HG03378 (cell line): ENCODE data around the gene PLBD1.

ENCODE experiments used
- ATAC-seq: cut with Tn5 transposase; IDR thresholded peaks from one replicate; pipeline ENCODE4 v1.9.1; 2021; ENCODE audit warnings: mild to moderate bottlenecking, moderate library complexity; ENCODE audit not compliant: unreplicated experiment

Gene PLBD1

DNA sequence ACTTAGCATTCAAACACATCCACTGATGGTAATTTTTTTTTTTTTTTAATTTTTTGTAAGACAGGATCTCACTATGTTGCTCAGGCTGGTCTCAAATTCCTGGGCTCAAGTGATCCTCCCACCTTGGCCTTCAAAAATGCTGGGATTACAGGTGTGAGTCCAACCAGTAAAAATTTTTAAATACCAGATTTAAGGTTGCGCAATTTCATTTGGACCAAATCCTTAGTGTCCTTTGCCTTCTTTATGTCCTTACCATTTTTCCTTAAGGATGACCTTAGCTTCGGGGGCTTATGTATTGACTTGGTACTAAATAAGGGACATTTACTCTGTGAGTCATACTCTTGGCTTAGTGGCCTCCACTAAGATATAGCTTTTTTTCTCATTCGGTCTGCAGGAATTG lies 4.1 kb upstream of the PLBD1 start:
- ATAC-seq = no peak

- ATAC-seq = no peak
Measured at GRCh38 chr12:14570231-14570630, 2.5 kb upstream of the PLBD1 start.

- no peak for ATAC-seq
Measured at GRCh38 chr12:14564336-14564959, 3.2 kb downstream of the PLBD1 start.

GRCh38 chr12:14563046-14563445 lies 4.6 kb downstream of the PLBD1 start:
- ATAC-seq = no peak

DNA sequence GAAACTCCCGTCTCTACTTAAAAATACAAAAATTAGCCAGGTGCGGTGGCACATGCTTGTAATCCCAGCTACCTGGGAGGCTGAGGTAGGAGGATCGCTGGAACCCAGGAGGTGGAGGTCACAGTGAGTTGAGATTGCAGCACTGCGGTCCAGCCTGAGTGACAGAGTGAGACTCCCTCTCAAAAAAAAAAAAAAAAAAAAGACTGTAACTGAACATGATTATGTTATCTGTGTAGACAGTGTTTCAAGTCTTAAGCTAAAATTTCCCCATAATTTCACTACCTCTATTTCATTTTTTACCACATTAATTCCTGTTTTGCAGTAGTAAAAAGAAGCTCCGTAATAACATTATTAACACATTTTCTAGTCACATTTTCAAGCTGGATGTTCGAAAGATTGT lies 5.4 kb downstream of the PLBD1 start:
- no peak for ATAC-seq

DNA sequence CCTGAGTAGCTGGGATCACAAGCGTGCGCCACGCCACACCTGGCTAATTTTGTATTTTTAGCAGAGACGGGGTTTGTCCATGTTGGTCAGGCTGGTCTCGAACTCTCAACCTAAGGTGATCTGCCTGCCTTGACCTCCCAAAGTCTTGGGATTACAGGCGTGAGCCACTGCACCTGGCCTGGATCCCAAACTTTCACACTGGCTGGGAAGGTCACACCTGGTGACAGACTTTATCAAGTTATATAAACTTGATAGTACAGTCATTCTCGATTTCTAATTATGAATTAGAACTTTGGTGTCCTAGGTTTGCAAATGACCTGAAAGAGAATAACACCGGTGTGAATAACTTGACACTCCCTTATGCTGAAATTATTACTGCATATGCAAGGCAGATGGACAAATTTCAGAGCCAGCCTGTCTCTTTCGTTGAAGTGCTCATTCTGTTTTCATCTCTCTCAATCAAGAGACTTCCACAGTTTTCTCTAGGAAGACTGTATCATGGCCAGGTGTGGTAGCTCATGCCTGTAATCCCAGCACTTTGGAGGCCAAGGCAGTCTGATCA lies 5.9 kb downstream of the PLBD1 start:
- ATAC-seq = no peak

DNA sequence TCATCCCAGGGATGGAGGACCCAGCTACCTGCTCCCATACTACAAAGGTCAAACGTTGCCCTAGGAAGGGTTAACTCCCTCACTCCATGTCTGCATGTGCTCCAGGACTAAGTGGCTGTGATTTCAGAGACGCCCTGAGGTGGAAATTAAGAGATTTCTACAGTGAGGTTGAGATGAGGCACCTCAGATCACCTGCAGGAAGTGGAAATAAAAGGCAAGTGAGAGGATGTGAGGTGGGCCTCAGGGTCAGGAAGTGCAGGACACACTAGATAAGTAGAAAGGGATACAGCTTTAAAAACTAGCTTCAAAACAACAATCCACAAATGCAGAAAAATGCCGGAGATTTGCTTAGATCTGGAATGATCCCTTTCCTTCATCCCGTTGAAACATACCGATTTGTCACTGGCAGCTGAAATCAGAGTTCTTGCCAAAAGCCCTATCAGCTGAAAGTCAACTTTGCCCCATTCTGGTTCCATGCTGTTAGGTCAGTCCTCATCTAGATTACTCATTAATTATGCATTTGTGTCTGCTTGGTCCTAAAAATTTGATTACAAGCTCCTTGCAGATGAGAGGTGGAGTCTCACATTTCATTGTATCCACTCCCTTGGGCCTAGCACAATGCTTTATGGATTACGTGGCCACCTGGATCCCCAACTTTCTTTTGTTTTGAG lies 6.6 kb downstream of the PLBD1 start:
- ATAC-seq = no peak

DNA sequence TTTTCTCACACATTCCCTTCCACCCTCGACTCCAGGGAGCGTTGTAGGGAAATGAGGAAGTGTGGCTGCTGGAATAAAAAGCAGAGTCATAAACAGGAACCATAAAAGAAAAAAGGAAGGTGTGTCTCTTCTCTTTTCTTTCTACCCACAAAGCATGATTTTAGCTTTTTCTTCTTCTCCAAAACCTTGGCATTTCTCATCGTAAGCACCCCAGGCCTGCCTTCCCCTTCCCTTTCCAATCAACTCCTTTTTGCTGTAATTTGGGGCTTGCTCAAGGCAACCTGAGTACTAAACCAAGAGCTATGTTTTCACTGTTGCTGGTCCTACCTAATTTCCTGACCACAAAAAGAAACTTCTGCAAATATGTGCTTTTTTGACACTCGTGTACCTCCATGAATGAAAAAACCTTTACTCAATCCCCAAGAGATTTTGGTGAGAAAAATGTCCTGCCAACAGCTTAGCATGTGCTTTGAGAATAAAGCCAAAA lies 9.2 kb downstream of the PLBD1 start:
- ATAC-seq = peak; percentile 47

DNA sequence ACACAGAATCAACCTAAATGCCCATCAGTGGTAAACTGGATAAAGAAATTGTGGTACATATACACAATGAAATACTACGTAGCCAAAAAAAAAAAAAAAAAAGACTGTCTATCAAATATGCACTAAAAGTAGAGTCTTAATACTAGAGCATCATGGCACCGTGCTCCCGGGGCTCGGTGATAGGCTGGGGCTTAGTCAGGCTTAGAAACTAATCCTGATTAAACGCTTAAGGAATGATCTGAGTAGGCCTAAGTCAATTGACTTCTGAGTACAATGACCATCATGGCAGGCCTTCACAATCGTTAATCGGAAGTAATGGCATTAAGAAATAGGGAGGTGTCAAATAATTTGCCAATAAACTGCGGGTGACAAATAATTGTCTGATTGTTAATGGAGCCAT lies 9.7 kb downstream of the PLBD1 start:
- ATAC-seq = no peak

DNA sequence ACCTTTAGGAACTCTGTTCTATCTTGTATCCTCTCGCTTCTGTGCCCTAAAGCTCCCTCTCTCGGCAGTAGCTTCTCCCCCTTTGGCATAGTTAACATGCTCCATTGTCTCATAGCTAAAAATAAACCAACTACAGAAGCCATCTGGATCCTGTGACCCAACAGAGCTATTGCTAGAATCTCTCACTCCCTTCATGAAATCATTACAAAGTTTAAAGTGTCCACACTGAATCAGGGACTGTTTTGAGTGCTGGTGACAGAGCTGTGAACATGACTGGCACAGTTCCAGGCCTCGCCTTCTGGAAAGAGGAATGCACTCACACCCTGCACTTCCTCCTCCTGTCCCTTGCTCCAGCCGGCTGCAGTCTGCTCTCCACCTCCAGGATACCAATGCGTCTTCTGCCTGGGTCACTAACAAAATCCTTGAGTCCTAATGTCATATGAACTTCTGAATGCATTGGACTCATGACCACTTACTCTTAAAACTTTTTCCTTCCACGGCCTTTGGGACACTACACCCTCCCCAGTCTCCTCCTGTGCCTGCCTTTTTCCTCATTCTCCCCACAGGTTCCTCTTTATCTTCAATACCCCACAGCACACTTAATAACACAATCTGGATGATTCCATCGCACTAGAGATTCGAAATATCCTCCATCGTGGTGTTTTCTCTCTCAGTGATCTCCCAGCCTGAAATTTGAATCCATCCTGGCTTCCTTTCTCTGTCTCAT lies 13.2 kb downstream of the PLBD1 start:
- no peak for ATAC-seq

DNA sequence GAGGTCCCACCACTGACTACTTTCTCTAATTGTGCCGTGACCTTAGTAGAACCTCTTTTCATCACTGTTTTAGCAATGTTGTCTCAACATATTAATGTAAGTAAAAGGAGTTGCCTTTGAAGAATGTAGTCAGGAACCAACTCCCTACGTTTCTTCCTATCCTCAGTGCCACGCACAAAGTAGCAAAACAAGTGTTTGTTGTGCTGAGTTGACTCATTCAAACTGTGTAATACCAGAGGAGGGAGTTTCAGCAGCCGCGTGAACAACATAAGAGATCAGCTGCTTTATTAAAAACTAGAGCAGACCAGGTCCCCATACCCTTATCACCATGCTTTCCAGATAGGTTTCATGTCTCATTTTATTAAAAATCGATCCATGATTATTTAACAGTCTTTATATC lies 19.1 kb downstream of the PLBD1 start:
- no peak for ATAC-seq

GRCh38 chr12:14547571-14547970 lies 20.1 kb downstream of the PLBD1 start:
- no peak for ATAC-seq

- ATAC-seq = no peak
Measured at GRCh38 chr12:14545144-14546124, 22.2 kb downstream of the PLBD1 start.

DNA sequence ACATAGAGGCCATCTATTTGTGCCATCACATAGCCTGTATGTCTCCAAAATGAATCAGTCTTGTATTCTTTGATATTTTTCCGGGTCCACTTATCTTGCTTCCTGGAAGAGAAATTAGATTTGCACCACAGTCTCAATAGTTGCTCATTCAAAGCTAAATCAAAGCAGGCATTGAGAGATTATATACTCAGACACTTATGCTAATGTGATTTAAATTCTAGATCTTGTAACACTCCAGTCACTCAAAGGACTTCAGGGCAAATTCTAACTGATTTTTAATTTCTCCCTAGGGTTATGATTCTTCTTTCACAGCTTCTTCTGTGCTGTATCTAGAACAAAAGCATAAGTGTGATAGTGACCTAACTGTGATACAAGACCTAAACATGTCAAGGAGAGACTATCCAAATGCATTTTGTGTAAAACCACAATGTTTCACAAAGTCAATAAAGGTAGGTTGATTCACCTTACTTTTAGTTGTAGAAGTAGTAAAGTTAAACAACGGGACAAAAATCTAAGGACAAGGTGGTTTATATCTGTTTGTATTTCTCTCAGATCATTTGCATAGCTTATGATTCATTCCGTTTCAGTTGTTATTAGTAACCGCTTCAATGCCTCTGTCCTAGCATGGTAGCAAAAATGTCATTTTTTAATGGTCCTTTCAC lies 26.8 kb downstream of the PLBD1 start:
- ATAC-seq = peak; percentile 80

DNA sequence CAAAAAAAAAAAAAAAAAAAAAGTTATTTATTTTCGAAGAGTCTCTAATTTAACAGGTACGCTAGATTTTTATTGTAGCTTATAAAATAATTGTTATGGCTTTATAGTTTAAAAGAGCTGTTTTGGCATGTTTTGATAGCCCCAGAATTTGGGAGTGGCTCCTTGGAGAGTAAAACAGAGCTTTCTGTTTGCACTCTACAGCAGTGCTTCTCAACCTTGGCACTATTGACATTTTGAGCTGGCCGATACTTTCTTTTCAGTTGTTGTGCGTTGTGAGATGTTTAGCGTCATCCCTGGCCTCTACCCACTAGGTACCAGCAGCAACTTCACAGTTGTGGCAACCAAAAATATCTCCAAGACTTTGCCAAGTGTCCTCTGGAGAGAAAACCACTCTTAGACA lies 30.6 kb downstream of the PLBD1 start:
- no peak for ATAC-seq

DNA sequence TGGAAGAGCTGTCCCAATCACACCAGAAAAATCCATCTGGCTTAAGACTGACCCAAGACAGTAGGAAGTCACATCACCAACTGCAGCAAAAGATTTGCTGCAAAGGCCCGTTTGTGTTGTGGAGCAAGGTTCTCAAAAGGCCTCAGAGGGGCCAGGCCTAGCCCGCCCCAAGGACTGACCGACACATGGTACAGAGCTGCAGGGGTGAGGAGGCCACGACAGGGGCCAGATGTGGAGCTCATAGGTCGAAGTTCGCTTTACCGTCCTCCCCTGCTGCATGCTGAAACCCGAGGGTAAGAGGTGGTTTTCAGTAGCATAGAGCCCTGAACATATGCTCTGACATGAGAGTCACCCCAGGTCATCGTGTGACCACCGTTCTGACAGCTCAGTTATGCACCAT lies 35.5 kb downstream of the PLBD1 start:
- no peak for ATAC-seq

GRCh38 chr12:14525964-14526363 lies 41.7 kb downstream of the PLBD1 start:
- ATAC-seq = no peak

GRCh38 chr12:14521822-14522221 lies 45.9 kb downstream of the PLBD1 start:
- ATAC-seq = no peak

- no peak for ATAC-seq
Measured at GRCh38 chr12:14514946-14515345, 52.7 kb downstream of the PLBD1 start.
